GM12891 (cell line): ENCODE data around the gene SCUBE1.

Source experiments
- POLR2A ChIP-seq: IDR thresholded peaks from 2 replicates; pipeline ENCODE4 v1.6.1; 2011; ENCODE audit warnings: low read depth, low read length, control low read depth
- POLR2AphosphoS5 ChIP-seq: IDR thresholded peaks from 2 replicates; pipeline ENCODE4 v1.6.1; 2011; ENCODE audit warnings: low read depth, low read length, control low read depth

GRCh38 chr22:43171607-43172006 lies 171.6 kb downstream of the SCUBE1 start:
- no peak for TF ChIP-seq POLR2A
- TF ChIP-seq POLR2AphosphoS5, result no peak
